ENCODE data around the gene OTUB1.

The OTUB1 gene

DNA sequence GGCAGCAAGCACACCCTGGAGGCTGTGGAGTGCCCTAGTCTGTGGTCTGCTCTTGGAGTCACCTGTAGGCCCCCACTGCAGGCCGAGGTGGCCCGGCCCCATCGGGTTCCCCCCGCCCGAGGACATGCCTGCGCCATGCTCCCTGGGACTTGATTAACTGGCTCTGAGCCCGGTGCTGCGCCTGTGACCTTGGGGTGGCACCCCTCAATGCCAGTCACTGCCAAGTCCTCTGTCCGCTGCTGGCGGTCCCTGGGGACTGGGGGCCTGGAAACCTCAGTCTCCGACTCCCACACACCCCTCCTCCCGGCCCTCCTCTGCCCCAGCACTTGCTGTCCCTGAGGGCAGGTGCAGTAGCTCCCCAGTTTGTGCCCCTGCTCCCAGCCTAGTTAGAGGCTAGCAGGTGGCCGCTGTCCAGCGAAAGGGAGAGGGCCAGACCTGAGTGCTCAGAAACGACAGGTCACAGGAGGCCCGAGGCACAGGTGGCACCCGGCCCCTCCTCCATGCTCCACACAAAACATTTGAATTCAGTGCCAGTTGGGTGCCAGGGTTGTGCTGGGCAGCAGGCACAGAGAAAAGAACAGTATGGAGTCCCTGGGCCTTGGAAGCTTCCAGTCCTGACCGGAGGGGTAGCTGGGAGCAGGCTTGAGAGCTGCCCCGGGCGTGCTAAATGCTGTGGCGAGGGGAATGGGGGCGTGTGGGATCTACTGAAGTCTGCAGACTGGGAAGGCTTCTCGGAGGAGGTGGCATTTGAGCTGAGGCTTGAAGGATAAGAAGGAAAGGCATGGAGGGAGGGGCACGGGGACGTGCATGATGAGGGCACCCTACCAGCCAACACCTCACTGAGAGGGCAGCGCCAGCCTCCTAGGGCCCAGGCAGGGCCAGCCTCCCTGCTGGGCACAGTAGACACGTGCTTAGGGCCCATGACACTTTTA is 33.1 kb downstream of the OTUB1 start:
- ATAC-seq (ENCODE audit: low read depth) (no peak), DNase-seq (ENCODE audit: low spot score in 2 of 2) (no peak)
- H3K4me3 Mint-ChIP-seq: no peak overlapping the region
- no peaks in the 10 kb centered on the region for H3K36me3 Mint-ChIP-seq
- H3K9me3 Mint-ChIP-seq: no peaks in the 10 kb centered on the region
- peaks cover 2% of the 10 kb centered on the region for H3K27me3 Mint-ChIP-seq
- no peak overlapping the region for H3K27ac Mint-ChIP-seq
- H3K4me1 Mint-ChIP-seq: no peaks in the 10 kb centered on the region

DNA sequence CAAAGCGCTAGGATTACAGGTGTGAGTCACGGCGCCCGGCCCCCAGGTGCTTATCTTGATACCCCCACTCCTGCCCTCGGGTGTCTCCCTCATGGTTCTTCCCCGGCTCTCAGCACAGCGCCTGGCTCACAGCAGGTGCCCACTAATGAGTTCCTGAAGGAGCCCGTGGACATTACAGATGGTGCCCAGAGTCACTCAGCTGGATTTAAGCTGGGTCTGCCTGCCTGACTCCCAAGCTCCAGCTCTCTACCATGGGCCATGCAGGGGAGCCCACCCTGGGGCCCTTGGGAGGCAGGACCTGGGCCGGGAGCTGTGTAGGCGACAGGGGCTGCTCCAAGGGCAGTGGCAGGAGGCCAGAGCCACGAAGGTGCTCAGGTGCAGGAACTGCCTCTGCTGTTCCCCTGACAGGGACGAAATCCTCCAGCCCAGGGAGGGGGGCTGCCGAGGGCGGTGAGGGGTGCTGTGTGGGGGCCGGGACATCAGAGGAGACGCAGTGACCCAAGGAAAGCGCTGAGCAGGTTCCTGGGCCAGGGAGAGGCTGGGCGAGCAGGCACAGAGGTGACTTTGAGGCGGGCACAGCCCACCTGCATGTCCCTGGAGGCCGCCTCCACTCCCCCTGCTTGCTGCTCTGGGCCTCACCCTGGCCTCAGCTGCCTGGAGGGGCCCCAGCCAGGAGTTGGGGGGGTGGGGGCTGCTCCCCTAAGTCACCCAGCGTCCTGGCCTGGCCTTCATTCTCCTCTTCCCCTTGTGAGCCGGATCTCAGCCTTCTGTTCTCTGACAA is 34.9 kb downstream of the OTUB1 start:
- ATAC-seq (ENCODE audit: low read depth): no peak
- DNase-seq (ENCODE audit: low spot score in 2 of 2): no peak
- Mint-ChIP-seq H3K4me1 (no peaks in the 10 kb centered on the region), H3K4me3 (no peak overlapping the region), H3K27me3 (no peaks in the 10 kb centered on the region), H3K27ac (no peak overlapping the region), H3K9me3 (no peaks in the 10 kb centered on the region), H3K36me3 (no peaks in the 10 kb centered on the region)

DNA sequence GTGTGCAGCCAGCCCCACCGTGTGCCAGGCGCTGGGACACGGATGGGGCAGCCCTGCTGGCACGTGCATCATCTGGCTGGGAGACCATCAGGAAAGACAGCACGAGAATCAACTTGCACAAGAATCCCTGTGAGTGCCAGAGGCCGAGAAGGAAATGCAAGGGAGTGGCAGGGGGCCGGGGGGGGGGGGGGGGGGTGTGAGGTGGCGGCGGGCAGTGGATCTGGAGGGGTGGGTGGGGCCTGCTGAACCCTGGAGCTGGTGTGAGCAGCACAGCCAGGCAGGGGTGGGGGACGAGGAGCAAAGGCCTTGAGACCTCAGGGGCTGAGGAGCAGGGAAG is 35.5 kb downstream of the OTUB1 start:
- Mint-ChIP-seq H3K27me3 (peaks cover 3% of the 10 kb centered on the region), H3K4me1 (no peaks in the 10 kb centered on the region), H3K9me3 (no peaks in the 10 kb centered on the region), H3K27ac (no peak overlapping the region), H3K36me3 (no peaks in the 10 kb centered on the region), H3K4me3 (no peak overlapping the region)
- no peak for ATAC-seq (ENCODE audit: low read depth)
- DNase-seq (ENCODE audit: low spot score in 2 of 2): no peak

DNA sequence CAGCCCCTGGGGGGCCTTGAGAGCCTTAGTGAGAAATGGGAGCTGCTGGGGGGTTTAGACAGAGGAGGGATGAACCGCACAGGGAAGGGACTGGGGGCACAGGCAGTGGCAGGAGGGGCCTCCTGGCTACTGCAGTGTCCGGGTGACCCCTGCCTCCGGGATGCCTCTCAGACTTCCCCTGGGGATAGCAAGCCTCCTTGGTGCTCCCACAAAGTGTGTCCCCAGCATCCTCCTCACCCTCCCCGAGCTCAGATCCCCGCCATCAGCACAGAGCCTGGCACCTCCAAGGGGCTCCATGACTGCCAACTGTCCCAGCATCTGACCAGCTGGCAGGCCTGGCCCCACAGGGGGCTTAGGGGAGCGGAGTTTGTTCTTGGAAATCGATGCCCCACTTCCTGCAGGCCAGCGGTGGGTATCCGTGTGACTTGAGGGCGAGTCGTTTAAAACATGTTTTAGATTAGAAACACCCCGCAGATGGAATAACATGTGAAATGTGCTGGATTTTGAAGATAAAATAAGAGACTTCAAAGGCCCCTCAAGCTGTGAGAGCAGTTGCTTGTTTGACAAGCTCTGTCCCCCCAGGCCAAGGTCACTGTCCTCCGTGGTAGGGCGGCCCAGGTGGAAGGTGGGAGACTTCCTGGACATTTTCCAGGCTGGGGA is 36.0 kb downstream of the OTUB1 start:
- no peak overlapping the region for H3K27ac Mint-ChIP-seq
- H3K36me3 Mint-ChIP-seq: no peaks in the 10 kb centered on the region
- H3K4me3 Mint-ChIP-seq: no peak overlapping the region
- no peak for DNase-seq (ENCODE audit: low spot score in 2 of 2)
- no peaks in the 10 kb centered on the region for H3K9me3 Mint-ChIP-seq
- peaks cover 8% of the 10 kb centered on the region for H3K27me3 Mint-ChIP-seq
- no peaks in the 10 kb centered on the region for H3K4me1 Mint-ChIP-seq
- ATAC-seq (ENCODE audit: low read depth): no peak

DNA sequence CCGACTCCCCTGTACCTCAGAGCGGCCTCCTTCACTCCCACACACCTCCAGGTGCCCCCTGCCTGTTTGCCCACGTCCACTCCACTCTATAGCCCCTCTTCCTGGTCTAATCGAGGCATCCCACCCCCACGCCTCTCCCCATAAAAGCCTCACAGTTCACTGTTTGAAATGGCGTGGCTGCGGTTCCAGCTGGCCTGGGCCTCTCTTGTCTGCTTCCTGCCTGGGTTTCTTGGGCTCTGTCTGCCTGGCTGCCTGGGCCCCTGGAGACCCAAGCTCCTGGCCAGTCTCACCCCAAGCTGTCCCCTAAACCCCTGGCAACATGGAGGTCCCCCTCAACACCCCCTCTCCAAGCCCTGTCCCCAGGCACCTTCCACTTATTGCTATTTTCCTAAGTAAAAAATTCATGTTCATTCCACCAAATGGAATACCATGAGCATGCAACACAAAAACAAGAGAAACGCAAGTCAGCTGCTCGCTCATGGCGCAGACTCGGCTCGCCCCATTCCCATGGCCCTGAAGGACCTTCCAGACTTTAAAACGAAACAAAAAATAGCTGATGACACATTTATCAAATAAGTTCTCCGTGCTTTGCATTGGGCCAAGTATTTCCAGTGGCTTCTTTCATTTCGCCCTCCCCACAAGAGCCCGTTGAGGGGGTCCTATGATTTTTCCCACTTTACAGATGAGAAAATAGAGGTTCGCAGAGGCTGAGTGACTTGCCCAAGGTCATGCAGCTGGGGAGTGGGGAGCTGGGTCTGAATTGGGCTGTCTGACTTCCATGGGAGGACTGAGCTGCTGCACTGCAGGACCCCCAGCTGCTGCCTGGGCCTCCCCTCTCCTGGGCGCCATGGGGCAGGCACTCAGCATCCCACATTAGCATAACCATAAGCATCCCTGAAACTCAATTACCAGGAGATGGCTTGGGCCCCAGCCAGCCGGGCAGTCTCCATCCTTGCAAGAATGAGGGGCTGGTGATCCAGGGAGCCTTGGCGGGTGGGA is 37.8 kb downstream of the OTUB1 start:
- H3K36me3 Mint-ChIP-seq: no peaks in the 10 kb centered on the region
- H3K4me1 Mint-ChIP-seq: no peaks in the 10 kb centered on the region
- H3K27ac Mint-ChIP-seq: no peak overlapping the region
- H3K4me3 Mint-ChIP-seq: no peak overlapping the region
- H3K9me3 Mint-ChIP-seq: no peaks in the 10 kb centered on the region
- peaks cover 13% of the 10 kb centered on the region for H3K27me3 Mint-ChIP-seq
- DNase-seq (ENCODE audit: low spot score in 2 of 2) (no peak), ATAC-seq (ENCODE audit: low read depth) (no peak)

DNA sequence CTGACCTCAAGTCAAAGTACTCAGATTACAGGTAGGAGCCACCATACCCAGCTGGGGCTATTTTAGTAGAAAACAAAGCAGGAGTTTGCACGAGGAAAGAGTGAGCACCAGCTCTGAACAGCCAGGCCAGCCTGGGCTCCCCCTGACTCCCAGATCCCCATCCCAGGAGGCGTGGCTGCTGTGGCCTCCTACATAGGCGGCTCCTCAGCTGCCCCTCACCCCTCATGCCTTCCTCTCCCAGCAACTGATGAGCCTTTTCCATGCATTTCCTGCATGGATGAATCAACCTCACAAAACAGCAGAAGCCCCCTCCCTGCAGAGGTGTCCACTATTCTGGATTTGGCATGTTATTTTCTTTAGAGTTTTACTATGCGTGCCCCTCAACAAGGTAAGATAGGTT is 39.0 kb downstream of the OTUB1 start:
- ATAC-seq (ENCODE audit: low read depth) (no peak), DNase-seq (ENCODE audit: low spot score in 2 of 2) (no peak)
- Mint-ChIP-seq H3K4me1 (no peaks in the 10 kb centered on the region), H3K36me3 (no peaks in the 10 kb centered on the region), H3K9me3 (no peaks in the 10 kb centered on the region), H3K4me3 (no peak overlapping the region), H3K27ac (no peak overlapping the region), H3K27me3 (peaks cover 18% of the 10 kb centered on the region)

DNA sequence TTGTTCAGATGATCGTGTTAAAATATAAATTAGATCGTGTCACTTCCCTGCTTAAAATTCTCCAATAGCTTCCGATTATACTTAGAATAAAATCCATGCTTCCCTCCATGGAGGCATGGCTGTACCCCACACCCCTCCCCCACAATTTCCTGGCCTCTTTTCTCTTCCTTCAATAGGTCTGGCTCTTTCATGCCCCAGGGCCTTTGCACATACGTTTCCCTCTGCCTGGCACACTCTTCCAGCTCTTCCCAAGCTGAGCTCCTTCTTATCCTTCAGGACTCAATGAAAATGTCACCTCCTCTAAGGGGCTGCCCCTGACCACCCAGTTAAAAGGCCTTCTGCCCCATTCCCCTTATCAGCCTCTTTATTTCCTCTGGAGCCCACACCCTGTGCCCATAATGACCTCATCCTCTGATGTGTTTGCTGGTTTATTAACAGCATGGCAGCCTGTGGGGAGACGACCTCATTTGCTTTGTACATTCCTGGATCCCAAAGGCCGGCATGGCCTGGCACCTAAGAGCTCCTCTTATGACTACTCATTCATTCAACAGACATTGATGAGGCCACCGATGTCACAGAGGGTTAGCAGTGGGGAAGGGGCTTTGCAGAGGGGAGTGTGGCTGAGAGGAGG is 40.5 kb downstream of the OTUB1 start:
- Mint-ChIP-seq H3K4me1 (no peaks in the 10 kb centered on the region), H3K4me3 (no peak overlapping the region), H3K36me3 (no peaks in the 10 kb centered on the region), H3K27me3 (peaks cover 23% of the 10 kb centered on the region), H3K9me3 (no peaks in the 10 kb centered on the region), H3K27ac (no peak overlapping the region)
- ATAC-seq (ENCODE audit: low read depth): no peak
- no peak for DNase-seq (ENCODE audit: low spot score in 2 of 2)

DNA sequence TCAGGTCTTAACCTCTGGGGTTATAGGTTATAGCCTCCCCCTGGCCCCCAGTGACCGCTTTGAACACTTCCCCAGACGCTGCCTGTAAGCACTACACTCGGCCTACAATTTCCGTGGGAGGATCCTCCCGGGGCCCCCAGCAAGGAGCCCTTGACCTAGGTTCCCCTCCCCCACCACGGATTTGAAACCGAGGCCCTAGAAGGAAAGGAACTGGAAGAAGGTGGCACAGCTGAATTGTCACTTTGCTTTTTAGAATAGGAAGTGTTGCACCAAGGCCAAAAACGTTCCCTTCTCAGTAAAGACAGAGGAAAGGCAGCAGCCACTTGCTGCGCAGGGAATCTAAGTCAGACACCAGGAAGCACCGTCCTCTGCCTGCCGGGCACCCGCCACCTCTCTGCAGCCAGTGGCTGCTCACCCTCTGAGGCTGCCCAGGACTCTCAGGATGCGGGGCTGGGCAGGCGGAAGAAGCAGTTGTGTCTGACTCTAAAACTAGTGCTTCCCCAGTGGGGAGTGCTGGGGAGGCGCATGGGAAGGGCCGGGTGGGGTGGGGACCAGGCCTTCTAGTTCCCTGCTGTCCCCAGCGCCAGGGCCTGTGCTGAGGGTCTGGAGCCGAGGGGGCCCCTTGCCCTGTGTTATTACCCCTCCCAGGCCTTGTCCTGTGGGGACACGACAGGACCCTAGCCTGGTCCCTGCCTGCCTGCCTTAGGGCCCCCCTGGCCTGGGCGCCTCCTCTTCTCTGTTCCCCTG is 41.6 kb downstream of the OTUB1 start:
- H3K27me3 Mint-ChIP-seq: peaks cover 27% of the 10 kb centered on the region
- H3K9me3 Mint-ChIP-seq: no peaks in the 10 kb centered on the region
- no peak overlapping the region for H3K27ac Mint-ChIP-seq
- DNase-seq (ENCODE audit: low spot score in 2 of 2): no peak
- H3K36me3 Mint-ChIP-seq: no peaks in the 10 kb centered on the region
- no peak overlapping the region for H3K4me3 Mint-ChIP-seq
- no peaks in the 10 kb centered on the region for H3K4me1 Mint-ChIP-seq
- ATAC-seq (ENCODE audit: low read depth): no peak

DNA sequence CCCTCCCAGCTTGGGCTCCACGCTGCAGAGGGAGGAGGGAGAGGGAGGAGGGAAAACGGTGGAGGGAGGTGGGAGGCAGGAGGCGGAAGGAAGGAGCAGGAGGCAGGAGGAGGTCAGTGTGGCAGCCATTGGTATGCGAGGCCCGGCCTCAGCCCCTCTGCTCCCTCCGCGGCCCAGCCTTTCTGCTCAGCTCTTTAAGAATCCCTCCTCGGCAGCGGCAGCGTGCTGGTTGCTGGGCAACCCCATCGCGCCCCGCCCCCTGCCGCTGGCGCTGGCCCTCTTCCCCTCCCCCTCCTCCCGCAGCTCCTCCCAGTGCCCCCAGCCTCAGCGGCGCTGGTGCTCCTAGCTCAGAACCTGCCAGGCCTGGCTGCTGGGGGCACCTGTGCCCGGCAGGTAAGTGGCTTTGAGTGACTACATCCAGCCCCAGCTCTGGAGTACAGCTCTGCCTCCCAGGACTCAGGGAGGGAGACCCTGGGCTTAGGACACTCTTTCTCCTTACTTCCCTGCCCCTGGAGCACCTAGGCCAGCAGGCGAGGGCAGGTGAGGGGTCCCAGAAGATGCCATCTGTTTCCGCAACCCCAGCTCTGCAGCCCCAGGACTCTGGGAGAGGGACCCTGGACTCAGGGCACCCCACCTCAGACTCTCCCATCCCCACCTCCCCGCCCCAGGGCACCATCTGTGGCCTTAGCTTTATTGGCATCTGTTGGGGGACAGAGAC is 42.3 kb downstream of the OTUB1 start:
- Mint-ChIP-seq H3K4me3 (no peak overlapping the region), H3K36me3 (no peaks in the 10 kb centered on the region), H3K27ac (no peak overlapping the region), H3K4me1 (no peaks in the 10 kb centered on the region), H3K9me3 (no peaks in the 10 kb centered on the region), H3K27me3 (peaks cover 27% of the 10 kb centered on the region)
- ATAC-seq (ENCODE audit: low read depth) (peak; percentile 39), DNase-seq (ENCODE audit: low spot score in 2 of 2) (no peak)

DNA sequence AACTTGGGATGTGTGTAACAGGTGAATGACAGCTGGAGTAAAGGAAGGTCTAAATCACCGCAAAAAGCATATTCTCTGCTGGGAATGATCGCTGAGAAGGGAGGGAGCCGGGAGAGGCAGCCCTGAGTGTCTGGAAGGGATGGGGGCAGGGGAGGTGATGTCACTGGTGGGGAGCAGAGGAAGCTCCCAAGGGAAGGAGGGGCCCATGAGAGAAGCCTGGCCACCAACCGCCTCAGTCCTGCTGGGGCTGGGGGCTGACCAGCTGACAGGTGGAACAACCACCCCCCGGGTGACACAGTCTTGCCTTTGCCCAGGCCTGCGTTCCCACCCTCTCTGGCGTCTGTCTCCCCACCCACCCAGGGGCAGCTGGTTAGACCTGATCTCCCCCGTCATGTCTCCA is 43.5 kb downstream of the OTUB1 start:
- DNase-seq (ENCODE audit: low spot score in 2 of 2) (no peak), ATAC-seq (ENCODE audit: low read depth) (no peak)
- Mint-ChIP-seq H3K4me3 (no peak overlapping the region), H3K36me3 (no peaks in the 10 kb centered on the region), H3K4me1 (peaks cover under 1% of the 10 kb centered on the region), H3K9me3 (no peaks in the 10 kb centered on the region), H3K27me3 (peaks cover 35% of the 10 kb centered on the region), H3K27ac (no peak overlapping the region)

DNA sequence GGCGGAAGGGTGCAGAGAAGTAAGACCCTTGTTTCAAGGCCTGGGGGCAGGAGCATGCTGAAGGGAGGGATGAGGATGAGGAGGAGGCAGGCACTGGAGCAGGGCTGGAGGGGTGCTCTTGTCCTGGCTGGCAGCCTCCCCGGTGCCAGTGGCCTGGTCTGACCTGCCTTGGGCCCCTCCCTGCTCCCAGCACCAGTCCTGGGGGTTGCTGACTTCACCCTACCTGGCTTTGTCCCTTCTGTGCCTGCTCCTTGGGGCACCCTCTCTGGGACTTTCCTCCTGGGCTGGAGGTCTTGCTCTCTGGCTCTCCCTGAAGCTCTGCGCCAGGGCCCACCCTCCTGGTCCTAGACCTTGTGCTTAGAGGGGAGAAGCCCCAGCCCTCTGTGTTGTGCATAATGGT is 44.8 kb downstream of the OTUB1 start:
- DNase-seq (ENCODE audit: low spot score in 2 of 2): no peak
- no peak overlapping the region for H3K27ac Mint-ChIP-seq
- no peak for ATAC-seq (ENCODE audit: low read depth)

DNA sequence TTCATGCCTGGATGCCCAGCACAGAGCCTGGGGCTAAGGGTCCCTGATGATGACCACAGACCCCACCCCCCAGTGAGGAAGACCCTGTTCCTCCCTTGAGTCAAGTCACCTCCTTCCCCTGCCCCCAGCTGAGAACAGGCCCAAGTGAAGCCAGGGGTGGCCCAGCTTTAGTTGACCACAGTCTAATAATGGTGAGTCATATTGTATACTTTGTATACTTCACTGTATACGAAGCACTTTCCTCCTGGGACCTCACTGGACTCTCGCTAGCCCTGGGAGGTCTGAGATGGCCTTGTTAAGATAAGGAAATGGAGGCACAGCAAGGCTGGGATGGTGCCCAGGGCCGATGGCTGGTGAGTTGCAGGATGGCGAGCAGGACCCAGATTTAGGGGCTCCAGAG is 45.8 kb downstream of the OTUB1 start:
- Mint-ChIP-seq H3K36me3 (peaks cover 2% of the 10 kb centered on the region), H3K9me3 (no peaks in the 10 kb centered on the region), H3K4me1 (peaks cover 6% of the 10 kb centered on the region), H3K27me3 (peaks cover 34% of the 10 kb centered on the region), H3K4me3 (no peak overlapping the region), H3K27ac (no peak overlapping the region)
- no peak for DNase-seq (ENCODE audit: low spot score in 2 of 2)
- no peak for ATAC-seq (ENCODE audit: low read depth)

More for the DNA sequence above, 44.8 kb downstream of the OTUB1 start:
- Mint-ChIP-seq H3K9me3 (no peaks in the 10 kb centered on the region), H3K36me3 (peaks cover 2% of the 10 kb centered on the region), H3K4me3 (no peak overlapping the region), H3K27me3 (peaks cover 40% of the 10 kb centered on the region), H3K4me1 (peaks cover 6% of the 10 kb centered on the region)
